Measurements from ENCODE around the gene BLVRB. TPM values are rescaled to one million over a fixed set of nuclear protein-coding genes. Genes with fewer than 3 reads are reported as not detected.

BLVRB gene
- total and polyA plus RNA-seq, 10 of the 15 experiments (the other 5 are each of a cell fraction or from before 2014, with no cell fraction given) = 6.3 to 53.3 (median 27.8) TPM

DNA sequence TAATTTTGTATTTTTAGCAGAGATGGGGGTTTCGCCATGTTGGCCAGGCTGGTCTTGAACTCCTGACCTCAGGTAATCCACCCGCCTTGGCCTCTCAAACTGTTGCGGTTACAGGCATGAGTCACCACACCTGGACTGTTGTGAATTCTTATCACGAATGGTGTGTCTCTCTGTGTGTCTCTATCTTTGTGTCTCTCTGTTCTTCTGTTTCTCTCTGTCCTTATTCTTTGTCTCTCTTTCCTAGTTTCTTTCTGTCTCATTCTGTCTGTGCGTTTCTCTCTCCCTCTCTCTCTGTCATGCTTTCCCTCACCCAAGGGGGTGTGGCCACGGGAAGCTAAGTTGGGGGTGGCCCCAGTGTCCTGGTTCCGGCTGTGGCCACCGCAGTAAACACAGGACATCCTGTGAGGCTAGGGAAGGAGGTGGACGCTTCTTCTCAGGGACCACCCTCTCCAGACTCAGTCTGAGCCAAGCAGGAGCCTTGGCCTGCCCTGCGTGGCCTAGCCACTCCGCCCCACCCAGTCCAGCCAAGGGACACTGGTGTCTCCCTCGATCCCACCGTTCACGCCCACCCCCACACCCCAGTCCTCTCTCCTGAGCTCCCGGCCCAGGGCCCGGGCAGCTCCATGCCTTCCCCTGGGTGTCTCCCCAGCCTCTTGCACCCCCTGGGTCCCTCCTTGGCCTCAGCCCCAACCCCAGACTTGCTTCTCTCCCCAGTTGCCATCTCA is 48.5 kb downstream of the BLVRB start (continued):
- TF ChIP-seq SIN3A (IDR thresholded peaks at IDR 0.05; ENCODE audit: low read depth, low read length) = no peak
- TF ChIP-seq TCF3 (IDR thresholded peaks at IDR 0.05; ENCODE audit: borderline replicate concordance, insufficient read depth, low read depth, low read length) = peak; percentile 79; the same call in 1 of the 2 replicates
- TF ChIP-seq TAF1 (IDR thresholded peaks at IDR 0.05; ENCODE audit: borderline replicate concordance, low read depth, low read length) = 0 out of 2 replicates have a peak, but pooled peaks have one; percentile 23
- TF ChIP-seq, protein P1, sequence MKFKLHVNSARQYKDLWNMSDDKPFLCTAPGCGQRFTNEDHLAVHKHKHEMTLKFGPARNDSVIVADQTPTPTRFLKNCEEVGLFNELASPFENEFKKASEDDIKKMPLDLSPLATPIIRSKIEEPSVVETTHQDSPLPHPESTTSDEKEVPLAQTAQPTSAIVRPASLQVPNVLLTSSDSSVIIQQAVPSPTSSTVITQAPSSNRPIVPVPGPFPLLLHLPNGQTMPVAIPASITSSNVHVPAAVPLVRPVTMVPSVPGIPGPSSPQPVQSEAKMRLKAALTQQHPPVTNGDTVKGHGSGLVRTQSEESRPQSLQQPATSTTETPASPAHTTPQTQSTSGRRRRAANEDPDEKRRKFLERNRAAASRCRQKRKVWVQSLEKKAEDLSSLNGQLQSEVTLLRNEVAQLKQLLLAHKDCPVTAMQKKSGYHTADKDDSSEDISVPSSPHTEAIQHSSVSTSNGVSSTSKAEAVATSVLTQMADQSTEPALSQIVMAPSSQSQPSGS (IDR thresholded peaks at IDR 0.05; ENCODE audit: low read length) = no peak; the same call in 1 of the 2 replicates
- TF ChIP-seq, protein P2, sequence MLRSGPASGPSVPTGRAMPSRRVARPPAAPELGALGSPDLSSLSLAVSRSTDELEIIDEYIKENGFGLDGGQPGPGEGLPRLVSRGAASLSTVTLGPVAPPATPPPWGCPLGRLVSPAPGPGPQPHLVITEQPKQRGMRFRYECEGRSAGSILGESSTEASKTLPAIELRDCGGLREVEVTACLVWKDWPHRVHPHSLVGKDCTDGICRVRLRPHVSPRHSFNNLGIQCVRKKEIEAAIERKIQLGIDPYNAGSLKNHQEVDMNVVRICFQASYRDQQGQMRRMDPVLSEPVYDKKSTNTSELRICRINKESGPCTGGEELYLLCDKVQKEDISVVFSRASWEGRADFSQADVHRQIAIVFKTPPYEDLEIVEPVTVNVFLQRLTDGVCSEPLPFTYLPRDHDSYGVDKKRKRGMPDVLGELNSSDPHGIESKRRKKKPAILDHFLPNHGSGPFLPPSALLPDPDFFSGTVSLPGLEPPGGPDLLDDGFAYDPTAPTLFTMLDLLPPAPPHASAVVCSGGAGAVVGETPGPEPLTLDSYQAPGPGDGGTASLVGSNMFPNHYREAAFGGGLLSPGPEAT (IDR thresholded peaks at IDR 0.05; ENCODE audit: low read depth) = peak; percentile 37; the same call in 1 of the 2 replicates
- TF ChIP-seq STAT3 (IDR thresholded peaks at IDR 0.05; ENCODE audit: low read depth, low read length) = no peak
- TF ChIP-seq MEF2A (IDR thresholded peaks at IDR 0.05; ENCODE audit: insufficient read depth, low read depth, low read length) = 0 out of 2 replicates have a peak, but pooled peaks have one; percentile 41
- TF ChIP-seq DPF2 (IDR thresholded peaks at IDR 0.05) = 0 out of 2 replicates have a peak, but pooled peaks have one; percentile 74
- TF ChIP-seq MYC (IDR thresholded peaks at IDR 0.05; ENCODE audit: insufficient read depth, insufficient read length, insufficient replicate concordance, low read length, severe bottlenecking) = no peak
- peak; percentile 73; the same call in 1 of the 2 replicates for TF ChIP-seq CREM (IDR thresholded peaks at IDR 0.05; ENCODE audit: low read depth)
- no peak for TF ChIP-seq JUND (IDR thresholded peaks at IDR 0.05; ENCODE audit: low read depth, low read length)
- no peak for TF ChIP-seq ETV6 (conservative IDR thresholded peaks at IDR 0.05 in 1 of 2, IDR thresholded peaks at IDR 0.05 in 1 of 2; ENCODE audit: borderline replicate concordance in 1 of 2, low read depth in 1 of 2)
- no peak for TF ChIP-seq NFYB (IDR thresholded peaks at IDR 0.05; ENCODE audit: insufficient read depth, low read depth, low read length)
- TF ChIP-seq RUNX3 (IDR thresholded peaks at IDR 0.05; ENCODE audit: low read length) = peak; percentile 96
- TF ChIP-seq FOXK2 (IDR thresholded peaks at IDR 0.05) = no peak
- TF ChIP-seq CBX5 (IDR thresholded peaks at IDR 0.05; ENCODE audit: low read depth) = no peak
- TF ChIP-seq SREBF2 (IDR thresholded peaks at IDR 0.05; ENCODE audit: low read length) = no peak
- TF ChIP-seq, protein P3, sequence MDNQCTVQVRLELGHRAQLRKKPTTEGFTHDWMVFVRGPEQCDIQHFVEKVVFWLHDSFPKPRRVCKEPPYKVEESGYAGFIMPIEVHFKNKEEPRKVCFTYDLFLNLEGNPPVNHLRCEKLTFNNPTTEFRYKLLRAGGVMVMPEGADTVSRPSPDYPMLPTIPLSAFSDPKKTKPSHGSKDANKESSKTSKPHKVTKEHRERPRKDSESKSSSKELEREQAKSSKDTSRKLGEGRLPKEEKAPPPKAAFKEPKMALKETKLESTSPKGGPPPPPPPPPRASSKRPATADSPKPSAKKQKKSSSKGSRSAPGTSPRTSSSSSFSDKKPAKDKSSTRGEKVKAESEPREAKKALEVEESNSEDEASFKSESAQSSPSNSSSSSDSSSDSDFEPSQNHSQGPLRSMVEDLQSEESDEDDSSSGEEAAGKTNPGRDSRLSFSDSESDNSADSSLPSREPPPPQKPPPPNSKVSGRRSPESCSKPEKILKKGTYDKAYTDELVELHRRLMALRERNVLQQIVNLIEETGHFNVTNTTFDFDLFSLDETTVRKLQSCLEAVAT (IDR thresholded peaks at IDR 0.05) = peak; percentile 61; the same call in 1 of the 2 replicates
- TF ChIP-seq FOXM1 (IDR thresholded peaks at IDR 0.05; ENCODE audit: low read depth, low read length) = peak; percentile 80
- TF ChIP-seq ZZZ3 (IDR thresholded peaks at IDR 0.05; ENCODE audit: control insufficient read depth, insufficient read length, low read depth) = no peak
- no peak for TF ChIP-seq NR2C1 (IDR thresholded peaks at IDR 0.05)
- TF ChIP-seq, protein P4, sequence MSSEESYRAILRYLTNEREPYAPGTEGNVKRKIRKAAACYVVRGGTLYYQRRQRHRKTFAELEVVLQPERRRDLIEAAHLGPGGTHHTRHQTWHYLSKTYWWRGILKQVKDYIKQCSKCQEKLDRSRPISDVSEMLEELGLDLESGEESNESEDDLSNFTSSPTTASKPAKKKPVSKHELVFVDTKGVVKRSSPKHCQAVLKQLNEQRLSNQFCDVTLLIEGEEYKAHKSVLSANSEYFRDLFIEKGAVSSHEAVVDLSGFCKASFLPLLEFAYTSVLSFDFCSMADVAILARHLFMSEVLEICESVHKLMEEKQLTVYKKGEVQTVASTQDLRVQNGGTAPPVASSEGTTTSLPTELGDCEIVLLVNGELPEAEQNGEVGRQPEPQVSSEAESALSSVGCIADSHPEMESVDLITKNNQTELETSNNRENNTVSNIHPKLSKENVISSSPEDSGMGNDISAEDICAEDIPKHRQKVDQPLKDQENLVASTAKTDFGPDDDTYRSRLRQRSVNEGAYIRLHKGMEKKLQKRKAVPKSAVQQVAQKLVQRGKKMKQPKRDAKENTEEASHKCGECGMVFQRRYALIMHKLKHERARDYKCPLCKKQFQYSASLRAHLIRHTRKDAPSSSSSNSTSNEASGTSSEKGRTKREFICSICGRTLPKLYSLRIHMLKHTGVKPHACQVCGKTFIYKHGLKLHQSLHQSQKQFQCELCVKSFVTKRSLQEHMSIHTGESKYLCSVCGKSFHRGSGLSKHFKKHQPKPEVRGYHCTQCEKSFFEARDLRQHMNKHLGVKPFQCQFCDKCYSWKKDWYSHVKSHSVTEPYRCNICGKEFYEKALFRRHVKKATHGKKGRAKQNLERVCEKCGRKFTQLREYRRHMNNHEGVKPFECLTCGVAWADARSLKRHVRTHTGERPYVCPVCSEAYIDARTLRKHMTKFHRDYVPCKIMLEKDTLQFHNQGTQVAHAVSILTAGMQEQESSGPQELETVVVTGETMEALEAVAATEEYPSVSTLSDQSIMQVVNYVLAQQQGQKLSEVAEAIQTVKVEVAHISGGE (CRISPR knock-in tag; IDR thresholded peaks at IDR 0.05) = no peak

All from GM12878 (cell line).